GM19467 (cell line): ENCODE results near the gene NODAL.

ENCODE experiments used
- ATAC-seq: cut with Tn5 transposase; IDR thresholded peaks from one replicate; pipeline ENCODE4 v1.9.1; 2021; ENCODE audit warnings: mild to moderate bottlenecking, moderate library complexity; ENCODE audit not compliant: unreplicated experiment

Gene NODAL

GRCh38 chr10:70396140-70396539 lies 45.3 kb downstream of the NODAL start:
- no peak for ATAC-seq

- no peak for ATAC-seq
These were observed 49.8 kb downstream of the NODAL start for GRCh38 chr10:70391654-70392053.
